ENCODE results near the gene CD1C. TPM values are rescaled to one million over a fixed set of nuclear protein-coding genes. Genes with fewer than 3 reads are reported as not detected.

Gene CD1C
- total and polyA plus RNA-seq, 7 experiments from 2014 or later, result 0.24 to 12.1 (median 1.2) TPM; not detected in 3

DNA sequence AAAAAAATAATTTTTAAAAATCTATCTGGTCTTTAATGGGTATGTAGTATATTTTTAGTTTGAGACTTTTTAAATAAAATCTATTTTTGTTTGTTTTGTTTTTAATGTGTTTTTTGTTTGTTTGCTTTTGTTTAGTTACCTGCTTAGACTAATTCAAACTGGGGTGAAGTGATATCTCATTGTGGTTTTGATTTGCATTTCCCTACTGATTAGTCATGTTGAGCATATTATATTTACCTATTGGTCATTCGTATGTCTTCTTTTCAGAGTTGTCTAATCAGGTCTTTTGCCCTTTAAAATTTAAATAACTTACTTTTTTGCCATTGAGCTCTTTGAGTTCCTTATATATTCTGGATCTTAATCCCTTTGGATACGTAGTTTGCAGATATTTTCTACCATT is 21.3 kb downstream of the CD1C start:
- no peak for ATAC-seq
- no peaks in the 10 kb centered on the region for H3K9me3 ChIP-seq (ENCODE audit: control insufficient read depth in 2 of 3, low read length in 3 of 3)
- no peak overlapping the region for H3K4me3 Mint-ChIP-seq
- H3K27ac Mint-ChIP-seq, result no peak overlapping the region
- H3K27ac ChIP-seq (ENCODE audit: low read depth, low read length), result no peak overlapping the region
- peaks cover 3 to 49% (median 13%) of the 10 kb centered on the region in 11 donors for H3K9me3 Mint-ChIP-seq
- POLR2A ChIA-PET, result no interaction called here
- CTCF ChIA-PET, result no interaction called here
- no peaks in the 10 kb centered on the region for H3K4me1 ChIP-seq (ENCODE audit: control insufficient read depth in 2 of 2, insufficient read depth in 2 of 2, low read length in 2 of 2)
- H3K36me3 ChIP-seq (ENCODE audit: control insufficient read depth in 2 of 3, insufficient read depth in 3 of 3, low read length in 3 of 3), result no peaks in the 10 kb centered on the region
- H3K4me3 ChIP-seq (ENCODE audit: low read length), result no peak overlapping the region
- H3K36me3 Mint-ChIP-seq, result no peaks in the 10 kb centered on the region
- DNase-seq, result no peak
- H3K27me3 Mint-ChIP-seq, result peaks cover 0 to 16% (median 6%) of the 10 kb centered on the region in 5 donors
- H3K4me1 Mint-ChIP-seq, result no peaks in the 10 kb centered on the region
- no peaks in the 10 kb centered on the region for H3K27me3 ChIP-seq (ENCODE audit: control insufficient read depth in 2 of 2, insufficient read depth in 2 of 2, low read length in 2 of 2)
- intact Hi-C loops (cut with micrococcal nuclease), result no loop called here

DNA sequence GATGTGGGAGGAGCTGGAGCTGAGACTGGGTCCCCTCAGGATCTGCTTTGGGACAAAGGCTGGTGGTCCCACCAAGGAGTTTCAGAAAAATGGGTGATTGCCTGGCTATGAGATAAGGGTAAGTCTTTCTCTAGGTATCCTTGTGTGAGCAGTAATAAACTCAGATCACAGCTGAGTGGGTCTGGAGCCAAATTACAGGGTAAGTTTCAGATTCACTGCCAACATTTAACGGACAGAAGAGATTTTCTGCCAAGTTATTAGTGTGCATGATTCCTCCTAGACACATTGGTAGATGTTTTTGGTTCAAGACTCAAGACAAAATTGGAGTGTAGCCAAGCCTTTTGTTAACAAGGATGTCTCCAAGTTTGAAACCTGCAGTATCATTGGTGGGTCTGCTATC is 34.1 kb downstream of the CD1C start:
- Histone ChIP-seq H3K4me1 (ENCODE audit: control insufficient read depth in 2 of 2, insufficient read depth in 2 of 2, low read length in 2 of 2) (no peaks in the 10 kb centered on the region), H3K36me3 (ENCODE audit: control insufficient read depth in 2 of 3, insufficient read depth in 3 of 3, low read length in 3 of 3) (no peaks in the 10 kb centered on the region), H3K27ac (ENCODE audit: low read depth, low read length) (no peak overlapping the region), H3K9me3 (ENCODE audit: control insufficient read depth in 2 of 3, low read length in 3 of 3) (no peaks in the 10 kb centered on the region), H3K4me3 (ENCODE audit: low read length) (no peak overlapping the region), H3K27me3 (ENCODE audit: control insufficient read depth in 2 of 2, insufficient read depth in 2 of 2, low read length in 2 of 2) (no peaks in the 10 kb centered on the region)
- intact Hi-C loops (cut with micrococcal nuclease), result no loop called here
- Mint-ChIP-seq H3K4me1 (no peaks in the 10 kb centered on the region), H3K4me3 (no peak overlapping the region), H3K27me3 (peaks cover 2 to 40% (median 33%) of the 10 kb centered on the region in 5 donors), H3K27ac (no peak overlapping the region), H3K36me3 (peaks cover 0 to 6% (median 0%) of the 10 kb centered on the region in 5 donors), H3K9me3 (peaks cover 0 to 19% (median 6%) of the 10 kb centered on the region in 11 donors)
- ATAC-seq, result no peak
- CTCF ChIA-PET, result no interaction called here
- no peak for DNase-seq
- POLR2A ChIA-PET, result no interaction called here

- H3K36me3 Mint-ChIP-seq, result peaks cover 0 to 6% (median 0%) of the 10 kb centered on the region in 5 donors
- Histone ChIP-seq H3K27me3 (ENCODE audit: control insufficient read depth in 2 of 2, insufficient read depth in 2 of 2, low read length in 2 of 2) (no peaks in the 10 kb centered on the region), H3K36me3 (ENCODE audit: control insufficient read depth in 2 of 3, insufficient read depth in 3 of 3, low read length in 3 of 3) (no peaks in the 10 kb centered on the region), H3K9me3 (ENCODE audit: control insufficient read depth in 2 of 3, low read length in 3 of 3) (no peaks in the 10 kb centered on the region), H3K4me1 (ENCODE audit: control insufficient read depth in 2 of 2, insufficient read depth in 2 of 2, low read length in 2 of 2) (no peaks in the 10 kb centered on the region), H3K27ac (ENCODE audit: low read depth, low read length) (no peak overlapping the region), H3K4me3 (ENCODE audit: low read length) (no peak overlapping the region)
- no peak for DNase-seq
- no peaks in the 10 kb centered on the region for H3K4me1 Mint-ChIP-seq
- no peak for ATAC-seq
- intact Hi-C loops (cut with micrococcal nuclease), result no loop called here
- peaks cover 0 to 15% (median 6%) of the 10 kb centered on the region in 11 donors for H3K9me3 Mint-ChIP-seq
- peaks cover 2 to 41% (median 33%) of the 10 kb centered on the region in 5 donors for H3K27me3 Mint-ChIP-seq
- ChIA-PET POLR2A (no interaction called here), CTCF (no interaction called here)
- no peak overlapping the region for H3K4me3 Mint-ChIP-seq
- no peak overlapping the region for H3K27ac Mint-ChIP-seq
These were observed 34.7 kb downstream of the CD1C start for GRCh38 chr1:158324395-158324794.

DNA sequence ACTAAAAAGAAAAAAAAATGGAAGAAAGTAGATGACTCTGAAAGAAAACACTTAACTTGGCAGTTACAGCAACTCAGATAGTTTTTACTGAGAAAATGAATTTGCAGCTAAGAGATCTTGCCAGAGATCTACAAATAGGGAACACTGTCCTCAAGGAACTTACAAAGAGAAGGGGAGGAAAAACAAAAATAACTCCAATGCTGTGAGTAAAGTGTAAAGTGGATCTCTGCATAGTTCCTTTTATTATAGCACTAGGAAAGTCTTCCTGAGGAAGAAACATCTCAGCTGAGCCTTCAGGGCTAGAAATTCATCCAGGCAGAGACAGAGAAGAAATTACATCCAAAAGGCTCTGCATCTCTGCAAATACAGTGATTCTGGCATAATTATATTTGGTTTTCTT is 37.8 kb downstream of the CD1C start:
- ChIA-PET POLR2A (no interaction called here), CTCF (interaction anchor here (0.6 kb wide), 1 partner anchor 17 kb away, joined by 4 read pairs; no protein-coding TSS in a partner anchor)
- DNase-seq (no peak), ATAC-seq (no peak)
- H3K4me1 Mint-ChIP-seq, result no peaks in the 10 kb centered on the region
- H3K27ac Mint-ChIP-seq, result no peak overlapping the region
- H3K4me3 Mint-ChIP-seq, result no peak overlapping the region
- H3K4me3 ChIP-seq (ENCODE audit: low read length), result no peak overlapping the region
- H3K9me3 Mint-ChIP-seq, result peaks cover 0 to 12% (median 5%) of the 10 kb centered on the region in 11 donors
- peaks cover 2 to 31% (median 21%) of the 10 kb centered on the region in 5 donors for H3K27me3 Mint-ChIP-seq
- H3K9me3 ChIP-seq (ENCODE audit: control insufficient read depth in 2 of 3, low read length in 3 of 3), result no peaks in the 10 kb centered on the region
- no peaks in the 10 kb centered on the region for H3K4me1 ChIP-seq (ENCODE audit: control insufficient read depth in 2 of 2, insufficient read depth in 2 of 2, low read length in 2 of 2)
- no peak overlapping the region for H3K27ac ChIP-seq (ENCODE audit: low read depth, low read length)
- no peaks in the 10 kb centered on the region for H3K27me3 ChIP-seq (ENCODE audit: control insufficient read depth in 2 of 2, insufficient read depth in 2 of 2, low read length in 2 of 2)
- peaks cover 0 to 6% (median 0%) of the 10 kb centered on the region in 5 donors for H3K36me3 Mint-ChIP-seq
- intact Hi-C loops (cut with micrococcal nuclease), result no loop called here
- no peaks in the 10 kb centered on the region for H3K36me3 ChIP-seq (ENCODE audit: control insufficient read depth in 2 of 3, insufficient read depth in 3 of 3, low read length in 3 of 3)

DNA sequence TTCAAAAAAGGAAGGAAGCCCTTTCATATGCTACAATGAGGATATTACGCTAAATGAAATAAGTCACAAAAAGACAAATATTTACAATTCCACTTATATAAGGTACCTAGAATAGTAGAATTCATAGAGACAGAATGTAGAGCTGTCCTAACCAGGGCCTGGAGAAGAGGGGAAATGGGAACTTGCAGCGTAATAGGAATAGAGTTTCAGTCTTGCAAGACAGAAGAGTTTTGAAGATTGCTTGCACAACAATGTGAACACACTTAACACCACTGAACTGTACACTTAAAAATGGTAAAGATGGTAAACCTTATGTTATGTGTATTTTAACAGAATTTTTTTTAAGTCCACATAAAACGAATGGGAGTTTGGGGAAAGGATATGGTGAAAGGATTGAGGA is 38.7 kb downstream of the CD1C start:
- DNase-seq, result no peak
- Mint-ChIP-seq H3K4me1 (peaks cover 0 to 3% (median 3%) of the 10 kb centered on the region in 7 donors), H3K36me3 (no peaks in the 10 kb centered on the region), H3K4me3 (no peak overlapping the region), H3K27ac (no peak overlapping the region), H3K27me3 (peaks cover 0 to 25% (median 19%) of the 10 kb centered on the region in 5 donors), H3K9me3 (peaks cover 0 to 3% (median 0%) of the 10 kb centered on the region in 11 donors)
- intact Hi-C loops (cut with micrococcal nuclease), result loop anchor here in 1 of 2 donors (2.0 kb wide), 1 partner anchor 126 kb away; no protein-coding TSS in a partner anchor
- Histone ChIP-seq H3K27me3 (ENCODE audit: control insufficient read depth in 2 of 2, insufficient read depth in 2 of 2, low read length in 2 of 2) (no peaks in the 10 kb centered on the region), H3K4me3 (ENCODE audit: low read length) (no peak overlapping the region), H3K4me1 (ENCODE audit: control insufficient read depth in 2 of 2, insufficient read depth in 2 of 2, low read length in 2 of 2) (no peaks in the 10 kb centered on the region), H3K36me3 (ENCODE audit: control insufficient read depth in 2 of 3, insufficient read depth in 3 of 3, low read length in 3 of 3) (no peaks in the 10 kb centered on the region), H3K27ac (ENCODE audit: low read depth, low read length) (no peak overlapping the region), H3K9me3 (ENCODE audit: control insufficient read depth in 2 of 3, low read length in 3 of 3) (no peaks in the 10 kb centered on the region)
- no peak for ATAC-seq
- POLR2A ChIA-PET, result no interaction called here
- CTCF ChIA-PET, result interaction anchor here (0.8 kb wide), 1 partner anchor 743 kb away, joined by 3 read pairs; no protein-coding TSS in a partner anchor

DNA sequence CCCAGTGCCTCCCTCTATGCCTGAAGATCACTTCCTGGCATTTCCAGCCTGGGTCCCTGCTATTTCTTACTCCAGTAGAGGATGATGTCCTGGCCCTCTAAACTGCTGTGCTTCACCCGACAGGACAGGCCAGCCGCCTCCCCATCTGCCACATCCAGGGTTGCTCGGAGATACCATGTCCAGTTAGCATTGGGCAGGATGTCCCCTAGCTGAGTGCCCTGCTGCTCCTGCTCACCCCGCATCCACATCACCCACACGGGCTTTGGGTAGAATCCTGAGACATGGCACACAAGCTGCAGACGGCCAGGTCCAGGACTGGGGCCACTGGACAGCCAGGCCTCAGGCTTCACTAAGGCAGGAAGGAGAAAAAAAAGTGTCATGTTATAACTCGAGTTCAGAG is 39.6 kb downstream of the CD1C start:
- ATAC-seq, result no peak
- H3K36me3 Mint-ChIP-seq, result no peaks in the 10 kb centered on the region
- H3K9me3 ChIP-seq (ENCODE audit: control insufficient read depth in 2 of 3, low read length in 3 of 3), result no peaks in the 10 kb centered on the region
- no peak overlapping the region for H3K4me3 ChIP-seq (ENCODE audit: low read length)
- no peak for DNase-seq
- H3K9me3 Mint-ChIP-seq, result no peaks in the 10 kb centered on the region
- peaks cover 0 to 21% (median 19%) of the 10 kb centered on the region in 5 donors for H3K27me3 Mint-ChIP-seq
- no peaks in the 10 kb centered on the region for H3K36me3 ChIP-seq (ENCODE audit: control insufficient read depth in 2 of 3, insufficient read depth in 3 of 3, low read length in 3 of 3)
- H3K27me3 ChIP-seq (ENCODE audit: control insufficient read depth in 2 of 2, insufficient read depth in 2 of 2, low read length in 2 of 2), result no peaks in the 10 kb centered on the region
- ChIA-PET CTCF (no interaction called here), POLR2A (no interaction called here)
- H3K4me1 Mint-ChIP-seq, result peaks cover 0 to 12% (median 6%) of the 10 kb centered on the region in 7 donors
- no peak overlapping the region for H3K27ac Mint-ChIP-seq
- H3K4me1 ChIP-seq (ENCODE audit: control insufficient read depth in 2 of 2, insufficient read depth in 2 of 2, low read length in 2 of 2), result no peaks in the 10 kb centered on the region
- intact Hi-C loops (cut with micrococcal nuclease), result loop anchor here in 1 of 2 donors (2.0 kb wide), 1 partner anchor 126 kb away; no protein-coding TSS in a partner anchor
- no peak overlapping the region for H3K27ac ChIP-seq (ENCODE audit: low read depth, low read length)
- no peak overlapping the region for H3K4me3 Mint-ChIP-seq

GRCh38 chr1:158329733-158330132 is 40.0 kb downstream of the CD1C start:
- Histone ChIP-seq H3K27me3 (ENCODE audit: control insufficient read depth in 2 of 2, insufficient read depth in 2 of 2, low read length in 2 of 2) (no peaks in the 10 kb centered on the region), H3K27ac (ENCODE audit: low read depth, low read length) (no peak overlapping the region), H3K9me3 (ENCODE audit: control insufficient read depth in 2 of 3, low read length in 3 of 3) (no peaks in the 10 kb centered on the region), H3K4me3 (ENCODE audit: low read length) (no peak overlapping the region), H3K36me3 (ENCODE audit: control insufficient read depth in 2 of 3, insufficient read depth in 3 of 3, low read length in 3 of 3) (no peaks in the 10 kb centered on the region), H3K4me1 (ENCODE audit: control insufficient read depth in 2 of 2, insufficient read depth in 2 of 2, low read length in 2 of 2) (no peaks in the 10 kb centered on the region)
- Mint-ChIP-seq H3K27ac (no peak overlapping the region), H3K4me3 (no peak overlapping the region), H3K36me3 (no peaks in the 10 kb centered on the region), H3K27me3 (peaks cover 0 to 23% (median 14%) of the 10 kb centered on the region in 5 donors), H3K9me3 (no peaks in the 10 kb centered on the region), H3K4me1 (peaks cover 0 to 16% (median 10%) of the 10 kb centered on the region in 7 donors)
- ChIA-PET POLR2A (no interaction called here), CTCF (no interaction called here)
- intact Hi-C loops (cut with micrococcal nuclease), result loop anchor here (2.0 to 5.0 kb wide), 4 partner anchors 82 to 743 kb away; no protein-coding TSS in a partner anchor
- ATAC-seq (no peak), DNase-seq (peak in 1 of 9 donors; percentile 15)
